HEK293T (cell line): ENCODE data around the gene CSF1R.
"Not testable (repeated sequence)": the region's sequence is repeated elsewhere in the genome, so short reads cannot be mapped to it uniquely, and the experiment has no call there.

ENCODE experiments used
- CTCF ChIA-PET: fragments of 350-600 bp; formaldehyde crosslinking; extraction: SDS; loops from one replicate; lab custom pipeline; 2021; ENCODE audit warnings: antibody characterized with exemption, inconsistent platforms; lab: Yijun Ruan, JAX
- POLR2A ChIA-PET: fragments of 350-600 bp; formaldehyde crosslinking; extraction: SDS; loops from one replicate; lab custom pipeline; 2020; ENCODE audit warnings: antibody characterized with exemption, inconsistent platforms; lab: Yijun Ruan, JAX
- DNase-seq: peaks from one replicate; pipeline ENCODE4 v3.0.0; 2012; ENCODE audit warnings: mixed read lengths; ENCODE audit errors: extremely low spot score
- ARNT ChIP-seq: fragments of 450-650 bp; IDR thresholded peaks from 2 replicates; pipeline ENCODE4 v1.6.1; 2017; ENCODE audit warnings: mild to moderate bottlenecking
- BHLHE40 ChIP-seq: fragments of 450-650 bp; IDR thresholded peaks from 2 replicates; pipeline ENCODE4 v1.6.1; 2016; ENCODE audit warnings: mild to moderate bottlenecking, moderate library complexity, borderline replicate concordance
- CTBP1 ChIP-seq: fragments of 450-650 bp; IDR thresholded peaks from 2 replicates; pipeline ENCODE4 v1.6.1; 2016; ENCODE audit warnings: borderline replicate concordance
- ELF4 ChIP-seq: fragments of 450-650 bp; IDR thresholded peaks from 2 replicates; pipeline ENCODE4 v1.6.1; 2017; ENCODE audit warnings: antibody characterized with exemption
- FOXA1 ChIP-seq: fragments of 450-650 bp; IDR thresholded peaks from 2 replicates; pipeline ENCODE4 v1.6.1; 2016; ENCODE audit warnings: mild to moderate bottlenecking
- FOXK2 ChIP-seq: fragments of 450-650 bp; IDR thresholded peaks from 2 replicates; pipeline ENCODE4 v1.6.1; 2016; ENCODE audit warnings: mild to moderate bottlenecking
- FOXM1 ChIP-seq: fragments of 450-650 bp; IDR thresholded peaks from 2 replicates; pipeline ENCODE4 v1.6.1; 2017; ENCODE audit warnings: mild to moderate bottlenecking, borderline replicate concordance
- HDGF ChIP-seq: fragments of 450-650 bp; IDR thresholded peaks from 2 replicates; pipeline ENCODE4 v1.6.1; 2017; ENCODE audit warnings: antibody characterized with exemption, borderline replicate concordance
- L3MBTL2 ChIP-seq: fragments of 450-650 bp; conservative IDR thresholded peaks from 2 replicates; pipeline ENCODE4 v1.6.1; 2016; ENCODE audit warnings: mild to moderate bottlenecking
- LEF1 ChIP-seq: fragments of 450-650 bp; IDR thresholded peaks from 2 replicates; pipeline ENCODE4 v1.6.1; 2017; ENCODE audit warnings: mild to moderate bottlenecking, borderline replicate concordance
- NFRKB ChIP-seq: fragments of 450-650 bp; IDR thresholded peaks from 2 replicates; pipeline ENCODE4 v1.6.1; 2016; ENCODE audit warnings: mild to moderate bottlenecking, moderate library complexity
- SP1 ChIP-seq: fragments of 450-650 bp; IDR thresholded peaks from 2 replicates; pipeline ENCODE4 v1.6.1; 2017
- SUZ12 ChIP-seq: fragments of 450-650 bp; IDR thresholded peaks from 2 replicates; pipeline ENCODE4 v1.6.1; 2016; ENCODE audit warnings: mild to moderate bottlenecking
- TARDBP ChIP-seq: fragments of 450-650 bp; IDR thresholded peaks from 2 replicates; pipeline ENCODE4 v1.6.1; 2016
- ZNF384 ChIP-seq: fragments of 450-650 bp; IDR thresholded peaks from 2 replicates; pipeline ENCODE4 v1.6.1; 2016
- TF ChIP-seq, protein P1 (sequence below): fragments of 450-650 bp; IDR thresholded peaks from 2 replicates; pipeline ENCODE4 v1.6.1; 2016

CSF1R gene

DNA sequence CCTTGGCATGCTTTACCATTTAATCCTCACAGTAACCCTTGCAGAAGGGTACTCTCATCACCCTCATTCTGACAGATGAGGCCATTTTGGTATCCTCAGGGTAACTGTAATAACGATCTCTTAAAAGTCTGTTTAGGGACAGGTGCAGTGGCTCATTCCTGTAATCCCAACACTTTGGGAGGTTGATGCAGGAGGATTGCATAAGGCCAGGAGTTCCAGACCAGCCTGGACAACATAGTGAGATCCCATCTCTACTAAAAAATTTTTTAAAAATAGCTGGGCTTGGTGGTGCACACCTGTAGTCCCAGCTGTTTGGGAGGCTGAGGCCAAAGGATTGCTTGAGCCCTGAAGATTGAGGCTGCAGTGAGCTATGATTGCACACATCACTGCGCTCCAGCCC is 31.8 kb downstream of the CSF1R start:
- DNase-seq = no peak
- ChIA-PET POLR2A (no interaction called here), CTCF (interaction anchor here (1.1 kb wide), 1 partner anchor 9 kb away, joined by 3 read pairs; no protein-coding TSS in a partner anchor)
- no peak for TF ChIP-seq L3MBTL2
- no peak for TF ChIP-seq FOXM1
- no peak for TF ChIP-seq TARDBP
- no peak for TF ChIP-seq ZNF384
- TF ChIP-seq ELF4 = no peak
- TF ChIP-seq ARNT = no peak
- TF ChIP-seq, protein P1, sequence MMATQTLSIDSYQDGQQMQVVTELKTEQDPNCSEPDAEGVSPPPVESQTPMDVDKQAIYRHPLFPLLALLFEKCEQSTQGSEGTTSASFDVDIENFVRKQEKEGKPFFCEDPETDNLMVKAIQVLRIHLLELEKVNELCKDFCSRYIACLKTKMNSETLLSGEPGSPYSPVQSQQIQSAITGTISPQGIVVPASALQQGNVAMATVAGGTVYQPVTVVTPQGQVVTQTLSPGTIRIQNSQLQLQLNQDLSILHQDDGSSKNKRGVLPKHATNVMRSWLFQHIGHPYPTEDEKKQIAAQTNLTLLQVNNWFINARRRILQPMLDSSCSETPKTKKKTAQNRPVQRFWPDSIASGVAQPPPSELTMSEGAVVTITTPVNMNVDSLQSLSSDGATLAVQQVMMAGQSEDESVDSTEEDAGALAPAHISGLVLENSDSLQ = no peak
- TF ChIP-seq CTBP1 = no peak
- TF ChIP-seq SP1 = no peak
- TF ChIP-seq SUZ12 = no peak
- no peak for TF ChIP-seq HDGF
- no peak for TF ChIP-seq BHLHE40

DNA sequence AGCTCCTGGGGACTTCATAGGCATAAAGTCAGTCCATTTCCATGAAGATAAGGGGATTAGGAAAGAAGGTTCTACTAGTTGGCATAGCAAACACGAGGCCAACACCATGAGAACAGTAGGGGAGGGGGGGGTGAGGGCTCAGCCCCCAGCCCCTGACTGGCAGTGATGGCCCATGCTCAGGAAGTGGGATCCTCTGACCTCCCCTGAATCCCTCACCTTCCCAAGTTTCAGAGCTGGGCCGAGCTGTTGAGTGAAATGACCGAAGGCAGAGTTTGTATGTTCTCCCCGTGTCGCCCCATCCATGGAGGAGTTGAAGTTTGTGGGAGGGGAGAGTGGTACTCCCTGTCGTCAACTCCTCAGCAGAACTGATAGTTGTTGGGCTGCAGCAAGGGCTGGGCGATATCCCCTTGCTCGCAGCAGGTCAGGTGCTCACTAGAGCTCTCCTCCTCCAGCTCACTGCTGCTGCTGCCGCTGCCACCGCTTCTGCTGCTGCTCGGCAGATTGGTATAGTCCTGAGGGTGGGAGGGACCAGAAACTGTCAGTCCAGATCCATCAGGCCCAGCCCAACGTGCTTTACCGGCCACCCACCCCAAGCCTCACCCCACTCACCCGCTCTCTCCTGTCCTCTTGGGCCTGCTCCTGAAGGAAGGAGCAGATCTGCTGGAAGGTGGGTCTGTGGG is 32.5 kb downstream of the CSF1R start:
- no peak for TF ChIP-seq SP1
- TF ChIP-seq ZNF384 = no peak
- no peak for TF ChIP-seq CTBP1
- no peak for TF ChIP-seq BHLHE40
- TF ChIP-seq FOXA1 = no peak
- no peak for TF ChIP-seq NFRKB
- TF ChIP-seq ELF4 = no peak
- TF ChIP-seq L3MBTL2 = no peak
- TF ChIP-seq, protein P1 = no peak
- TF ChIP-seq TARDBP = no peak
- TF ChIP-seq FOXM1 = no peak
- TF ChIP-seq ARNT = no peak
- no peak for TF ChIP-seq LEF1
- TF ChIP-seq HDGF = no peak
- TF ChIP-seq SUZ12 = no peak
- no peak for TF ChIP-seq FOXK2
- DNase-seq = no peak
- CTCF ChIA-PET = no interaction called here
- POLR2A ChIA-PET = interaction anchor here (1.0 kb wide), 1 partner anchor 53 kb away, joined by 3 read pairs; the partner anchor contains the start of genes HMGXB3 and TIGD6

DNA sequence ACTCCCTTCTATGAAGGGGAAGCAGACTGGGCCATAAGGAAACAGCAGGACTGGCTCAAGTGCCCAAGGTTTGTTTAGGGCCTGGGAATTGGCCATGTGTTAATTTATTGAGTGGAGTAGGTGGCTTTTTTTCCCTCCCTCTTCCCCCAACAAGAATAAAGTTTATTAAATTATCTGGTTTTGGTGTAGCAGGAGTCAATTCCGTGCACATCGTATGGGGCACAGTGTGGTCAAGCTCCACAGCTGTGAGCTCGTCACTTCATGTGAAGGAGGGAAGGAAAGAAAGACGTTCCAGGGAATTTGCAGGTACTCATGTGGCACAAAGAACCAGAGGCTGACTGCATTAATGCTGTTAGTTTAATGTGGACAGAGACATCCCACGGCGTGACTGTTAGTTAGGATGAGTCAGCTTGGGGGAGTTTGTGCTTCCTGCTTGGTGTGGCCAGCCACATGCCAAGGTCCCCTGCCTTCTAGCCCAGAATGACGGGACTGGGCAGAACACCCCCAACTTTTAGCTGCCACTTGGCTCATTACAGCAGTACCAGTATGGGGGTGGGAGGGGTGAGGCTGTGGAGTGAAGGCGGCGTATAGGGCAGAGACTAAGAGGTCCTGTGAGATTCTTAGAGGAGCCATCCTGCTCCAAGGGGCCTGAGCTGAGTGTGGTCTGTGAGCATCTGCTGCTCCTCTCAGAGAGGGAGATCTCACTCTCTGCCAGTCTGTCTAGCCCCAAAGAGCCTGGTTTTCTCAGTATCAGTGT is 33.2 kb downstream of the CSF1R start:
- POLR2A ChIA-PET = interaction anchor here (1.0 kb wide), 1 partner anchor 53 kb away, joined by 3 read pairs; the partner anchor contains the start of genes HMGXB3 and TIGD6
- no peak for DNase-seq
- CTCF ChIA-PET = no interaction called here
- TF ChIP-seq FOXM1 (no peak), L3MBTL2 (no peak), NFRKB (no peak), FOXA1 (no peak), HDGF (no peak), SUZ12 (no peak), CTBP1 (no peak), ELF4 (no peak), TARDBP (no peak)
- TF ChIP-seq, protein P1 = no peak

DNA sequence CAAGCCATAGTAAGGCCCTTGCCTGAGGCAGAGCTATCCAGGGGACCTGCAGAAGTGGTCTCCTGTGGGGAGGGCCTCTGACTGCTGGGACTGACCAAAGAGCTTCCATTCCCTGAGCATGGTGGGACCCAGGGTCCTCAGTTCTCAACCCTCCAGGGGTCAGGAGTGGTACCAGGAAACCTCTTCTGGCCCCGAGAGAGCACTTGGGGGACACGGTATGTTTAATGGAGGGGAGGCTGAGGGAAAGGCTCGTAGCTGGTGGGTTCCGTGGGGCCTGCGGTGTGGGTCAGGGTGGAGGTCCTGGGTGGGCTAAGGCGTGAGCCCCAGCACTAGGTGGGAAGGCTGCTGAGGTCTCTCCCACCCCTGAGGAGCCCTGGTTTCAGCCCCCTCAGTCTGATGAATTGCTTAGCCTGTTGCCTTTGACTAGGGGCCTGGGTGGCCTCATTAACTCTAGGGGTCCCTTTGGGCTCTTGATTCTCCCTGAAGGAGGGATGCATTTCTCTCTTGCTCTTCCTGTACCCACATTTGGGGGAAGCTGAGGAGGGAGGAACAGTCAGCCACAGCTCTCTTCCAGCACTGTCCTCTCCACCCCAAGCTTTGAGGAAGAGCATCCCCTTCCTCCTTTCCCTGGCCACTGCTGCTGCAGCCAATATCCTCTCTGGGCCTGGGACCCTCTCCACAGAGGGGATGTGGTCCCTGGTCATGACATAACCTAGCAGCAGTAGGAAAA is 34.0 kb downstream of the CSF1R start:
- no peak for DNase-seq
- ChIA-PET CTCF (no interaction called here), POLR2A (no interaction called here)
- no peak for TF ChIP-seq SP1
- TF ChIP-seq SUZ12 = no peak
- no peak for TF ChIP-seq CTBP1
- TF ChIP-seq HDGF = no peak
- no peak for TF ChIP-seq ELF4
- no peak for TF ChIP-seq FOXK2
- no peak for TF ChIP-seq TARDBP

DNA sequence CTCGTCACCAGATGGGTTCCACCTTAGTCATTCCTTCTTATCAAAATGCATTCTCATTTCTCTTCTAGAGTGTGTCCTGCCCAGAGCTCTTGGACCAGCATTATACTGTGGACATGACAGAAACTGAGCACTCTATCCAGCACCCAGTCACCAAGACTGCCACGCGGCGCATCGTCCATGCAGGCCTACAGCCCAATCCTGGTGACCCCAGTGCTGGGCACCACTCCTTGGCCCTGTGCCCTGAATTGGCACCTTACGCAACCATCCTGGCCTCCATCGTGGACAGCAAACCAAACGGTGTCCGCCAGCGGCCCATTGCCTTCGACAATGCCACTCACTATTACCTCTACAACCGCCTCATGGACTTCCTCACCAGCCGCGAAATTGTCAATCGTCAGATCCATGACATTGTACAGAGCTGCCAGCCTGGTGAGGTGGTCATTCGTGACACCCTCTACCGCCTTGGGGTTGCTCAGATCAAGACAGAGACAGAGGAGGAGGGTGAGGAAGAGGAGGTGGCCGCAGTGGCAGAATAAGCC is 34.6 kb downstream of the CSF1R start:
- CTCF ChIA-PET = no interaction called here
- TF ChIP-seq ZNF384 (no peak), TARDBP (no peak), FOXM1 (no peak), NFRKB (no peak), ARNT (no peak), LEF1 (no peak), ELF4 (no peak), HDGF (no peak), SP1 (no peak)
- POLR2A ChIA-PET = no interaction called here
- no peak for DNase-seq

DNA sequence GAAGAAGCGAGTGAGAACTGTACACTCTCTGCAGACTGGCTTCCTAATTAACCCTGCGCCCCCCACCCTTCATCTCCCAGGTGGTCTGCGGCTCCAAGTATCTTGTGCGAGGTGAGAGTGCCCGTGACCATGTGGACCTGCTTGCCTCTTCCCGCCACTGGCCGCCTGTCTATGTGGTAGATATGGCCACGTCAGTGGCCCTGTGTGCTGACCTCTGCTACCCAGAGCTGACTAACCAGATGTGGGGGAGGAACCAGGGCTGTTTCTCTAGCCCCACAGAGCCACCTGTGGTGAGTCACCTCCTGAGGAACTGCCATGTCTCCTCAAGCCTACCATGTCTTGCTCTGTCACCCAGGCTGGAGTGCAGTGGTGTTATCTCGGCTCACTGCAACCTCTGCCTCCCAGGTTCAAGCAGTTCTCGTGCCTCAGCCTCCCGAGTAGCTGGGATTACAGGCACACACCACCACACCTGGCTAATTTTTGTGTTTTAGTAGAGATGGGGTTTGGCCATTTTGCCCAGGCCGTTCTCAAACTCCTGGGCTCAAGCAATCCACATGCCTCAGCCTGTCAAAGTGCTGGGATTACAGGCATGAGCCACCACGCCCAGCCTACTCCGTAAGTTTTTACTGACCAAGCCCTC is 36.1 kb downstream of the CSF1R start:
- CTCF ChIA-PET, DNase-seq, POLR2A ChIA-PET: not testable (repeated sequence)
